GM12878 (cell line): ENCODE data around the gene ADGRD1. TPM values are rescaled to one million over a fixed set of nuclear protein-coding genes. Genes with fewer than 3 reads are reported as not detected.

ENCODE experiments used
- ATAC-seq: fragments of 200-7000 bp; cut with Tn5 transposase; 3 replicates; pipeline ENCODE4 v1.9.1; 2020; ENCODE audit warnings: mild to moderate bottlenecking, moderate library complexity
- BruUV-seq: library from RNA; stranded (reverse); fragments of 400-500 nt; replicated peaks from 2 replicates; lab custom pipeline; 2021; lab: Mats Ljungman, UMichigan
- CTCF ChIA-PET: fragments of 300-600 bp; sonication (Branson Sonifier 250); formaldehyde crosslinking; extraction: SDS; loops from one replicate; lab custom pipeline; 2021; ENCODE audit warnings: inconsistent platforms; lab: Yijun Ruan, JAX
- POLR2A ChIA-PET: fragments of 350-600 bp; formaldehyde crosslinking; extraction: SDS; loops from one replicate; lab custom pipeline; 2021; ENCODE audit warnings: inconsistent platforms; lab: Charles Lee
- RAD21 ChIA-PET: fragments of 300-600 bp; sonication (Branson Sonifier 250); formaldehyde crosslinking; loops from one replicate; lab custom pipeline; 2023; ENCODE audit warnings: antibody characterized with exemption; ENCODE audit not compliant: unreplicated experiment; lab: Charles Lee
- SMC1A ChIA-PET: fragments of 300-600 bp; sonication (Branson Sonifier 250); formaldehyde crosslinking; loops from one replicate; lab custom pipeline; 2023; ENCODE audit not compliant: unreplicated experiment, uncharacterized antibody; lab: Charles Lee
- DNase-seq: peaks from one replicate; pipeline ENCODE4 v3.0.0-alpha.2; 2011; ENCODE audit warnings: low read depth, low spot score
- FAIRE-seq: peaks from 3 replicates; lab custom pipeline; 2011; peaks lifted over from hg19 to GRCh38; lab: Jason Lieb, UNC
- H2AFZ ChIP-seq: 2 replicates; pipeline ENCODE4 v1.6.0; 2011; ENCODE audit warnings: low read depth, low read length, control low read depth; ENCODE audit not compliant: control insufficient read depth
- H3K27ac ChIP-seq: 2 replicates; pipeline ENCODE4 v1.5.1; 2011; ENCODE audit warnings: control low read depth; ENCODE audit not compliant: control insufficient read depth, insufficient read depth
- H3K27me3 ChIP-seq, 2 experiments: replicated peaks in 1 of 2; 2 replicates each; pipeline versions ENCODE4 v1.6.0 to v1.6.1; 2011; ENCODE audit warnings: low read length in 1 of 2; ENCODE audit not compliant: control insufficient read depth in 2 of 2, insufficient read depth in 2 of 2
- H3K36me3 ChIP-seq, 2 experiments: 2 replicates each; pipeline ENCODE4 v1.5.1; 2011; ENCODE audit warnings: low read length in 1 of 2; ENCODE audit not compliant: control insufficient read depth in 2 of 2, insufficient read depth in 2 of 2
- H3K4me1 ChIP-seq: 2 replicates; pipeline ENCODE4 v1.6.1; 2011; ENCODE audit warnings: mild to moderate bottlenecking, low read length, moderate library complexity, mixed read lengths; ENCODE audit not compliant: control insufficient read depth, insufficient read depth
- H3K4me2 ChIP-seq: 2 replicates; pipeline ENCODE4 v1.6.0; 2011; ENCODE audit warnings: control low read depth; ENCODE audit not compliant: control insufficient read depth, insufficient read depth
- H3K4me3 ChIP-seq: fragments of 200-600 bp; sonication (generic); 2 replicates; pipeline ENCODE4 v1.5.1; 2016
- H3K79me2 ChIP-seq: 2 replicates; pipeline ENCODE4 v1.6.0; 2011; ENCODE audit warnings: low read length; ENCODE audit not compliant: control insufficient read depth, insufficient read depth
- H3K9ac ChIP-seq: 2 replicates; pipeline ENCODE4 v1.8.0; 2011; ENCODE audit warnings: low read length, control low read depth, mixed read lengths; ENCODE audit not compliant: control insufficient read depth, insufficient read depth
- H3K9me3 ChIP-seq: replicated peaks from 3 replicates; pipeline ENCODE4 v1.5.1; 2011; ENCODE audit warnings: mild to moderate bottlenecking, low read length; ENCODE audit not compliant: control insufficient read depth, insufficient read depth
- H4K20me1 ChIP-seq: 2 replicates; pipeline ENCODE4 v1.6.0; 2011; ENCODE audit not compliant: control insufficient read depth, insufficient read depth
- ASH2L ChIP-seq: fragments of 300-600, 200-600 bp; sonication (generic); IDR thresholded peaks from 2 replicates; pipeline ENCODE4 v1.6.1; 2017; ENCODE audit warnings: low read depth, mild to moderate bottlenecking, borderline replicate concordance
- BHLHE40 ChIP-seq, 2 experiments: fragments of 450-650 bp in 1 of 2; IDR thresholded peaks; 2 replicates each; pipeline ENCODE4 v1.6.1; 2011 to 2017; ENCODE audit warnings: low read depth in 2 of 2, borderline replicate concordance in 1 of 2, improper control_type of control experiment in 1 of 2, low read length in 1 of 2, mild to moderate bottlenecking in 1 of 2
- DPF2 ChIP-seq: fragments of 450-650 bp; IDR thresholded peaks from 2 replicates; pipeline ENCODE4 v1.6.1; 2017; ENCODE audit warnings: mild to moderate bottlenecking
- KAT2A ChIP-seq: conservative IDR thresholded peaks from 2 replicates; pipeline ENCODE4 v1.6.1; 2011; ENCODE audit warnings: low read depth, low read length; ENCODE audit not compliant: control insufficient read depth
- KDM1A ChIP-seq: fragments of 200-600 bp; sonication (generic); IDR thresholded peaks from 2 replicates; pipeline ENCODE4 v1.6.1; 2016; ENCODE audit warnings: borderline replicate concordance
- MTA2 ChIP-seq: fragments of 450-650 bp; IDR thresholded peaks from 2 replicates; pipeline ENCODE4 v1.6.1; 2016; ENCODE audit warnings: low read depth, mild to moderate bottlenecking, moderate library complexity
- WGBS: methylation state at CpG from one replicate; pipeline ENCODE4 v1.1.6; 2016; ENCODE audit warnings: low lambda C conversion rate; ENCODE audit not compliant: insufficient replicate concordance, insufficient coverage; ENCODE audit errors: missing lambda C conversion rate; 5-methylcytosine and 5-hydroxymethylcytosine counted together
- in situ Hi-C: fragments of 300-500 bp; cut with MboI; formaldehyde crosslinking; loops from 9 replicates; pipeline ENCODE4 v1.14.3; 2018; ENCODE audit warnings: mixed read lengths
- intact Hi-C: fragments of 100-400 bp; cut with micrococcal nuclease; formaldehyde crosslinking; loops from one replicate; pipeline ENCODE4 v1.14.2; 2022; ENCODE audit not compliant: unreplicated experiment
- polyA plus RNA-seq, 11 experiments: library from polyadenylated mRNA; depleted of rRNA in 4 of 11; unstranded in 6 of 11; stranded (reverse) in 5 of 11; fragments of >200 nt; fragmentation: Nextera tagmentation in 4 of 11; fragmentation: Illumina TruSeq in 1 of 11; extraction: Ambion mirVana in 4 of 11; extraction: Trizol in 1 of 11; gene quantifications; 1 replicate in 1 of 11; 2 replicates in 10 of 11; pipeline versions ENCODE4 v1.2.1 to v1.2.3, GENCODE V29; 2011 to 2016; ENCODE audit warnings: inconsistent platforms in 2 of 11, missing spikeins in 2 of 11, low read depth in 1 of 11
- total RNA-seq, 4 experiments: library from RNA; depleted of rRNA in 3 of 4; stranded (reverse); fragments of >200 nt in 3 of 4; fragmentation: Illumina TruSeq in 1 of 4; extraction: Trizol in 1 of 4; gene quantifications; 2 replicates each; pipeline versions ENCODE4 v1.2.1 to v1.2.3, GENCODE V29; 2013 to 2021
- TF ChIP-seq, protein P1 (sequence below): fragments of 450-650 bp; IDR thresholded peaks from 2 replicates; pipeline ENCODE4 v1.6.1; 2017; ENCODE audit warnings: low read depth, mild to moderate bottlenecking, moderate library complexity
- TF ChIP-seq, protein P2 (sequence below): fragments of 450-650 bp; IDR thresholded peaks from 2 replicates; pipeline ENCODE4 v1.6.1; 2017; ENCODE audit warnings: mild to moderate bottlenecking, moderate library complexity
- TF ChIP-seq, protein P3 (sequence below): fragments of 450-650 bp; IDR thresholded peaks from 2 replicates; pipeline ENCODE4 v1.6.1; 2017; ENCODE audit warnings: mild to moderate bottlenecking

Gene ADGRD1
- total and polyA plus RNA-seq, 10 of the 15 experiments (the other 5 are each of a cell fraction or from before 2014, with no cell fraction given): 0.15 to 12.7 (median 1.2) TPM

DNA sequence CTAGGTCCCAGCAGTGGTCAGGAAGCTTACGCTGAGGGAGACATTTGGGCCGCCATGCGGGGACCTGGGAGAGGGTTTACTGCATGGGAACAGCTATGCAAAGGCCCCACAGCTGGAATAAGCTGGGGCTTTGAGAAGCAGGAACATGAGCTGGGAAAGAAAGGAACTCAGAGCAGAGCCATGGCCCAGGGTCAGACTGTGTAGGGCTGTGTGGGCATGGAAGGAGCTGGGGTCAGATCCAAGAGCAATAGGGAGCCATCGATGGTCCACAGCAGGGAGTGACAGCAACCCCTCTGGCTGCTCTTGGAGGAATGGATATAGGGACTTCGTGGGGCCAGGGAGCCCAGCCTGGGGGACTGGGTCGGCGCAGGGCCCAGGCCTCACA lies 151.6 kb downstream of the ADGRD1 start (continued):
- TF ChIP-seq, protein P1, sequence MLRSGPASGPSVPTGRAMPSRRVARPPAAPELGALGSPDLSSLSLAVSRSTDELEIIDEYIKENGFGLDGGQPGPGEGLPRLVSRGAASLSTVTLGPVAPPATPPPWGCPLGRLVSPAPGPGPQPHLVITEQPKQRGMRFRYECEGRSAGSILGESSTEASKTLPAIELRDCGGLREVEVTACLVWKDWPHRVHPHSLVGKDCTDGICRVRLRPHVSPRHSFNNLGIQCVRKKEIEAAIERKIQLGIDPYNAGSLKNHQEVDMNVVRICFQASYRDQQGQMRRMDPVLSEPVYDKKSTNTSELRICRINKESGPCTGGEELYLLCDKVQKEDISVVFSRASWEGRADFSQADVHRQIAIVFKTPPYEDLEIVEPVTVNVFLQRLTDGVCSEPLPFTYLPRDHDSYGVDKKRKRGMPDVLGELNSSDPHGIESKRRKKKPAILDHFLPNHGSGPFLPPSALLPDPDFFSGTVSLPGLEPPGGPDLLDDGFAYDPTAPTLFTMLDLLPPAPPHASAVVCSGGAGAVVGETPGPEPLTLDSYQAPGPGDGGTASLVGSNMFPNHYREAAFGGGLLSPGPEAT: no peak

DNA sequence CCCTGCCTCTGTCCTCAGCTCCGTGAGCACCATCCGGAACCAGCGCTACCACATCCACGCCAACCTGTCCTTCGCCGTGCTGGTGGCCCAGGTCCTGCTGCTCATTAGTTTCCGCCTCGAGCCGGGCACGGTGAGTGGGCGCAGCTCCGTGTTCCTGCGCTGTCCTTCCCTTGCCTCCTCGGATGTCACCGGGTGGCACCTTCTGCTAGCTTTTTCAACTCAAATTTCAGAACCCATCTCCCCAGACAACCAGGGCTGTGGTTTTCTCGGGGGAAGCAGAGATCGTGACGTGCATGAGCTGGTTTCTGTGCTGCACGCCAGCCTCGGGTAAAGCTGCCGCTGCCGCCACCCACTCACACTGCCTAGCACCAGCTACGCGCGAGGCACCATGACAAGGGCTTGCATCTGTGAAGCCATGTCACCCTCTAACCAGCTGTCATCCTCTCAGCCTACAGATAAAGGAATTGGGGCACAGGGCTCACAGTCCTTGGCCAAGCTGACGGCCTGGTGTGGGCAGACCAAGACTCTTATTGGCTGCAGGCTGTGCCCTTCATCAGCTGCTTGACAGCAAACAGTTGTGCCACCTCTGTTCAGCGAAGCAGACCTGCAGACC lies 152.1 kb downstream of the ADGRD1 start:
- in situ Hi-C loops: loop anchor here (10.0 kb wide), 1 partner anchor 719 kb away; the partner anchor contains the start of gene MMP17
- TF ChIP-seq, protein P2, sequence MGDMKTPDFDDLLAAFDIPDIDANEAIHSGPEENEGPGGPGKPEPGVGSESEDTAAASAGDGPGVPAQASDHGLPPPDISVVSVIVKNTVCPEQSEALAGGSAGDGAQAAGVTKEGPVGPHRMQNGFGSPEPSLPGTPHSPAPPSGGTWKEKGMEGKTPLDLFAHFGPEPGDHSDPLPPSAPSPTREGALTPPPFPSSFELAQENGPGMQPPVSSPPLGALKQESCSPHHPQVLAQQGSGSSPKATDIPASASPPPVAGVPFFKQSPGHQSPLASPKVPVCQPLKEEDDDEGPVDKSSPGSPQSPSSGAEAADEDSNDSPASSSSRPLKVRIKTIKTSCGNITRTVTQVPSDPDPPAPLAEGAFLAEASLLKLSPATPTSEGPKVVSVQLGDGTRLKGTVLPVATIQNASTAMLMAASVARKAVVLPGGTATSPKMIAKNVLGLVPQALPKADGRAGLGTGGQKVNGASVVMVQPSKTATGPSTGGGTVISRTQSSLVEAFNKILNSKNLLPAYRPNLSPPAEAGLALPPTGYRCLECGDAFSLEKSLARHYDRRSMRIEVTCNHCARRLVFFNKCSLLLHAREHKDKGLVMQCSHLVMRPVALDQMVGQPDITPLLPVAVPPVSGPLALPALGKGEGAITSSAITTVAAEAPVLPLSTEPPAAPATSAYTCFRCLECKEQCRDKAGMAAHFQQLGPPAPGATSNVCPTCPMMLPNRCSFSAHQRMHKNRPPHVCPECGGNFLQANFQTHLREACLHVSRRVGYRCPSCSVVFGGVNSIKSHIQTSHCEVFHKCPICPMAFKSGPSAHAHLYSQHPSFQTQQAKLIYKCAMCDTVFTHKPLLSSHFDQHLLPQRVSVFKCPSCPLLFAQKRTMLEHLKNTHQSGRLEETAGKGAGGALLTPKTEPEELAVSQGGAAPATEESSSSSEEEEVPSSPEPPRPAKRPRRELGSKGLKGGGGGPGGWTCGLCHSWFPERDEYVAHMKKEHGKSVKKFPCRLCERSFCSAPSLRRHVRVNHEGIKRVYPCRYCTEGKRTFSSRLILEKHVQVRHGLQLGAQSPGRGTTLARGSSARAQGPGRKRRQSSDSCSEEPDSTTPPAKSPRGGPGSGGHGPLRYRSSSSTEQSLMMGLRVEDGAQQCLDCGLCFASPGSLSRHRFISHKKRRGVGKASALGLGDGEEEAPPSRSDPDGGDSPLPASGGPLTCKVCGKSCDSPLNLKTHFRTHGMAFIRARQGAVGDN: peak; percentile 86
- TF ChIP-seq DPF2 (0 out of 2 replicates have a peak, but pooled peaks have one; percentile 30), MTA2 (0 out of 2 replicates have a peak, but pooled peaks have one; percentile 18), KAT2A (no peak), BHLHE40 (IDR thresholded peaks at IDR 0.05; ENCODE audit: borderline replicate concordance in 1 of 2, low read depth in 2 of 2, low read length in 1 of 2) (peak in 1 of 2 experiments; percentile 70; a peak in 2 of 4 replicates), KDM1A (no peak), ASH2L (no peak)
- TF ChIP-seq, protein P1: no peak
- TF ChIP-seq, protein P3, sequence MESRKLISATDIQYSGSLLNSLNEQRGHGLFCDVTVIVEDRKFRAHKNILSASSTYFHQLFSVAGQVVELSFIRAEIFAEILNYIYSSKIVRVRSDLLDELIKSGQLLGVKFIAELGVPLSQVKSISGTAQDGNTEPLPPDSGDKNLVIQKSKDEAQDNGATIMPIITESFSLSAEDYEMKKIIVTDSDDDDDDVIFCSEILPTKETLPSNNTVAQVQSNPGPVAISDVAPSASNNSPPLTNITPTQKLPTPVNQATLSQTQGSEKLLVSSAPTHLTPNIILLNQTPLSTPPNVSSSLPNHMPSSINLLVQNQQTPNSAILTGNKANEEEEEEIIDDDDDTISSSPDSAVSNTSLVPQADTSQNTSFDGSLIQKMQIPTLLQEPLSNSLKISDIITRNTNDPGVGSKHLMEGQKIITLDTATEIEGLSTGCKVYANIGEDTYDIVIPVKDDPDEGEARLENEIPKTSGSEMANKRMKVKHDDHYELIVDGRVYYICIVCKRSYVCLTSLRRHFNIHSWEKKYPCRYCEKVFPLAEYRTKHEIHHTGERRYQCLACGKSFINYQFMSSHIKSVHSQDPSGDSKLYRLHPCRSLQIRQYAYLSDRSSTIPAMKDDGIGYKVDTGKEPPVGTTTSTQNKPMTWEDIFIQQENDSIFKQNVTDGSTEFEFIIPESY: no peak

More for the DNA sequence above, 152.1 kb downstream of the ADGRD1 start:
- peak; percentile 10 for ATAC-seq
- Histone ChIP-seq H3K79me2 (no peaks in the 10 kb centered on the region; the same call in 1 of the 2 replicates), H3K4me2 (no peak overlapping the region), H2AFZ (no peak overlapping the region), H3K27me3 (no peaks in the 10 kb centered on the region), H3K9me3 (no peaks in the 10 kb centered on the region; the same call in 2 of the 3 replicates), H3K36me3 (no peaks in the 10 kb centered on the region), H3K9ac (no peak overlapping the region), H3K4me3 (no peak overlapping the region), H3K27ac (no peak overlapping the region), H4K20me1 (no peaks in the 10 kb centered on the region), H3K4me1 (peaks cover 44% of the 10 kb centered on the region)
- intact Hi-C loops: loop anchor here (2.0 kb wide), 1 partner anchor 349 kb away; no protein-coding TSS in a partner anchor
- ChIA-PET SMC1A (interaction anchor here (0.8 to 6.4 kb wide), 15 partner anchors 9 to 349 kb away, joined by 3 to 86 read pairs (median 6); partner anchors contain the start of gene ADGRD1), RAD21 (interaction anchor here (0.7 to 4.5 kb wide), 12 partner anchors 13 to 730 kb away, joined by 3 to 101 read pairs (median 4); no protein-coding TSS in a partner anchor), POLR2A (interaction anchor here (0.7 to 3.8 kb wide), 3 partner anchors 22 to 26 kb away, joined by 3 to 16 read pairs (median 5); no protein-coding TSS in a partner anchor), CTCF (interaction anchor here (0.6 to 5.8 kb wide), 16 partner anchors 10 to 624 kb away, joined by 3 to 198 read pairs (median 6); no protein-coding TSS in a partner anchor)
- WGBS: 47% methylated on average over 27 of the region's 27 CpGs
- no TSS peak for BruUV-seq
- no peak for DNase-seq
- peak; percentile 41 for FAIRE-seq
